Measurements from ENCODE around the gene PSMC5.
A peak's percentile ranks its signal among the peaks of the same experiment; 100 is the strongest.
"Not testable (repeated sequence)": the region's sequence is repeated elsewhere in the genome, so short reads cannot be mapped to it uniquely, and the experiment has no call there.

PSMC5 gene

DNA sequence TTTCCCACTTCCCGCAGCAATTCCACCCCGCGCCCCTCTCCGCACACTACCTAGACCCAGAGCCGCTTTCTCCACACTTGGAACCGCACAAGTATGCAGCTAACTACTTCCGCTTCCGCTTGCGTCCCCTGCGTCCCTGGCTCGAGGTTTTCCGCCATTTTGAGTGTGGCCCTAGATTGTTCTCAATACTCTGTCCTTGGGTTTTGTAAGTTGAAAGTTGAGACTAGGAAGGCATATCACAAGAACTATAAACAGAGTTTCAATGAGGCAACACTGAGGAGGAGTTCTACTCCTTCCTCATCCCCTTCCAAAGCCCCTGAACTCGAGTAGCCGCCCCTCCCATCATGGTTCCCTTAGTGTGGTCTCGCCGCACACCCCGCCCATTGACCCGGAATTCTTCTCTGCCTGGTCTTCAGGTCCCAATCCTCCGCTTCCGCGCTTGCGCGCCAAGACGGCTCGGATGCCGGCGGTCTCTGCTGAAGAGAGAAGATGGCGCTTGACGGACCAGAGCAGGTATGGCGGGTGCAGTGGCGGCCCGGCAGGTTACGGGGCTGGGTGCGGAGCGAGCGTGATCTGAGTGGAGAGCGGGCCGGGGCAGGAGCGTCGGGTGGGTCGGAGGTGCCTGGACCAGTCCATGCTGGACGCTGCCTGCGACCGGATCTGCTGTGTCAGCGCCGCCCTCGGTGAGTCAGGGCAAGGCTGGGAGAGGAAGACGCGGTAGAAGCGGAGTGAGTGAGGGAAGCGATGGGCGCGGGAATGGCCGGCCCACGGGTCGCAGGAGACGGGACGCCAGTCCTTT is at the start of gene PSMC5, which contains the start of gene FTSJ3:
Gene PSMC5, plus strand, starts transcription at position 430 of the 799 bp plus-strand sequence. Its CDS starts 60 bp downstream, at position 490.
Gene FTSJ3, minus strand, starts transcription at position 662 of the 799 bp plus-strand sequence. CDS start 761 bp downstream, outside the sequence.
- DNase-seq, result peak; percentile 77 to 98 (median 94)

DNA sequence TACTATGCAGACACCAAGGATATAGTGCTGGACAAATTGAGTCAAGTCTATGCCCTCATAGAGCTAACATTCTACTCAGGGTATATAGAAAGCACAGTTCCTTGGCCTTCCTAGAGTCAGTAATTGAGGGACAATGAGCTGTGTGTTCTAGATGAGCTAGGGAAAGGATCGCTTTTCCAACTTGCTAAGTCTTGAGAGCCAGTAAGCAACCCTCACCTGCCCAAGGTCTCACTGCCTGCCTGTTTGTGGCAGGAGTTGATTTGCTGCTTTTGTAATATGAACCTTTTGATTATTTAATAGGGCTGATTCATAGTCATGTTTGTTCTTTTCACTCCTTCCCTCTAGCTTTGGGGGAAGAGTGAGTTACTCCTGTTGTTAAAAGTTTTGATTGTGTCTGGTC is 46.7 kb upstream of the PSMC5 start:
- DNase-seq, result no peak

GRCh38 chr17:63780928-63781327 is 46.3 kb upstream of the PSMC5 start:
- no peak for DNase-seq

GRCh38 chr17:63783522-63783921 is 43.7 kb upstream of the PSMC5 start:
- DNase-seq, result no peak

- DNase-seq, result no peak
Measured at GRCh38 chr17:63785556-63785955, 41.7 kb upstream of the PSMC5 start.

DNA sequence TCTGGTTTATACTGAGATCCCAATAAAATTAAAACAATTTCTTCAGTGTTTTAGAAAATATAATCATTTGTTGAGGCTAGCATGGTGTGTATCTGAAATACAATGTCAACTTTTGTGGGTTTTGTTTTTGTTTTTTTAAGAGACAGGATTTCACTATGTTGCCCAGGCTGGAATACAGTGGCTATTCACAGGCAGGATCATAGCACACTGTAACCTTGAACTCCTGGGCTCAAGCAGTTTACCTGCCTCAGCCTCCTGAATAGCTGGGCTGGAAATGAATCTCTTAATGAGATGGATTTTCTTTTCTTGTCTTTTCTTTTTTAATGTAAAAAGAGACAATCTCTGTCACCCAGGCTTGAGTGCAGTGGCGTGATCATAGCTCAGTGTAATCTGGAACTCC is 41.1 kb upstream of the PSMC5 start:
- no peak for DNase-seq

DNA sequence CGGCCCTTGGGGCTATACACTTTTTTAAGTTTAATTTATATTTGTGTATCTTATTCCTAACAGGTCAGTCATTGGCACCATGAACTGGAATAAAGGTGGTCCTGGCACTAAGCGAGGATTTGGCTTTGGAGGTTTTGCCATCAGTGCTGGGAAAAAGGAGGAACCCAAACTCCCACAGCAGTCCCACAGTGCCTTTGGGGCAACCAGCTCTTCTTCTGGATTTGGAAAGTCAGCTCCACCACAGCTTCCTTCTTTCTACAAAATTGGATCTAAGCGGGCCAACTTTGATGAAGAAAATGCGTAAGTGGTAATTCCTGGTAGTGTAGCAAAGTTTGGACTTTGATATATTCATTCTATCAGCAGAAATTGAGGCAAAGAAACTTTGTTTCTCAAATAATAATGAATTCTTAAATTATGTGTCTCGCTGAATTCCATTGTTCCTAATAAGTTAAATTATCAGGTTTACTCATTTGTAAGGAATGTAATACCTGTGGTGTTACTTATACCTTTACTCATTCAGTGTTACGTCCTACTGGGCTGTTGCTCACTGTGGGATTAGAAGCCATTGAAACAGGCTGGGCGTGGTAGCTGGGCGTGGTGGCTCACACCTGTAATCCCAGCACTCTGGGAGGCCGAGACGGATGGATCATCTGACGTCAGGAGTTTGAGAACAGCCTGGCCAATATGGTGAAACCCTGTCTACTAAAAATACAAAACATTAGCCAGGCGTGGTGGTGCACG is 40.1 kb upstream of the PSMC5 start:
- no peak for DNase-seq

DNA sequence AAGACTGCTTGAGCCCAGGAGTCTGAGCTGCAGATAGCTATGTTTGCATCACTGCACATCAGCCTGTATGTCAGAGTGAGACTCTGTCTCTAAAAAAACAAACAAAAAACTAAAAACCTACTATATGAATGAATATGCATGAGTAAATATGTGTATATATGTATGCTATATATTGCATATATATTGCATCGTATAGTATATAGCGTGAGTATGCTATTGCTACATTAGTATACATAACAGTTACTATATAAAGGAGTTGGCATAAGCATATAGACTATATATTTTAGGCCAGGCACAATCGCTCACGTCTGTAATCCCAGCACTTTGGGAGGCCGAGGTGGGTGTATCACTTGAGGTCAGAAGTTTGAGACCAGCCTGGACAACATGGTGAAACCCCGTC is 37.2 kb upstream of the PSMC5 start:
- no peak for DNase-seq

DNA sequence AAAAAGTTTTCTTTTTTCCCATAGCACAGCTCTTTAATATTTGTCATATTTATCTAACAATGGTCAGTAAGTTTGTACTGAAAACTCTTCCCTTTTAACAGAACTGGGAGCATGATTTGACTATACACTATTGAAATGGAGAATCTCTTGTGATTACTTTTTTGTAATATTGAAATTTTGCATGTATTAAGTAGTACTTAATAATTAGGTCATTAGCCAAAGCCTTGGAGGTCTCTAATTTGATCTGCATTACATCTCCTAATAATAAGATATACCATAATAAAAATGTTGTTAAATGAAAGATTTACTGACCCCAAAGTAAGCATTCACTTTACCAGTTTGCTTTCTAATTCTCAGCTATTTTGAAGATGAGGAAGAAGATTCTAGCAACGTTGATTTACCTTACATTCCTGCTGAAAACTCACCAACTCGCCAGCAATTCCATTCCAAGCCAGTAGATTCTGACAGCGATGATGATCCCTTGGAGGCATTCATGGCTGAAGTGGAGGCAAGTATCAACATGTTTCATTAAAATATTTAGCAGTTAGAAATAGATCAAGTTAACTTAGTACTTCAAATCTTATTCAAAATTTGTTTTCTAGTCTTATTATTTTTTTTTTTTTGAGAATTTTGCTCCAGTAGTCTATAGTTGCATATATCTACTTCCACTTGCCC is 35.0 kb upstream of the PSMC5 start:
- no peak for DNase-seq

- DNase-seq, result not testable (repeated sequence)
Measured at GRCh38 chr17:63796375-63796774, 30.9 kb upstream of the PSMC5 start.

GRCh38 chr17:63798572-63799106 is 28.6 kb upstream of the PSMC5 start:
- no peak for DNase-seq

DNA sequence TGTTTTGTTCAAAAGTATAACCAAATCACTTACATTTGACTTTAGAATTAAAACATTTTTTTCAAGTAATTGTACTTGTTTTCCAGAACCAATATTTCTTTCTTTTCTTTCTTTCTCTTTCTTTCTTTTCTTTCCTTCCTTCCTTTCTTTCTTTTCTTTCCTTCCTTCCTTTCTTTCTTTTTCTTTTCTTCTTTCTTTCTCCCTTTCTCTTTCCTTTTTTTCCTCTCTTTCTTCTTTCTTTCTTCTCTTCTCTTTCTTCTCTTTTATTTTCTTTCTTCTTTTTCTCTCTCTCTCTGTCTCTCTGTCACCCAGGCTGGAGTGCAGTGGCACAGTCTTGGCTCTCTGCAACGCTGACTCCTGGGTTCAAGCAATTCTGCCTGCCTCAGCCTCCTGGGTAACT is 26.4 kb upstream of the PSMC5 start:
- no peak for DNase-seq

DNA sequence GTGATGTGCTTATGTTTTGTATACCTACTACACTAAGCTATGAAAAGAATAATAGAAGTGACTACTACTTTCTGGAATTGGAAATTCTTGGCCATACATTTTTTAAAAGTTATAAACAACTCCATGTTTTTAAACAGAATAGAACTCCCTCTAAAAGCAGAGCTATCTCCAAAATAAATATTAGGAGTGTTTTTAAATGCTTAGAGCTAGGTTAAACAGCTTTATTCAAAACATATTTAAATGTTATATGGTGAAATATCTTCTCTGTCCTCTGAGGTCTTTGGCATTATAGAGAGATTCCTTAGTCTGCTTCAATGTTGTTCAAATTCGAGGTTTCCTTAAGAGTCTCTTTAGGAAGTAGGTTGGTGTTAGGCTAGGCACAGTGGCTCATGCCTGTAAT is 22.9 kb upstream of the PSMC5 start:
- no peak for DNase-seq

GRCh38 chr17:63805591-63805990 is 21.6 kb upstream of the PSMC5 start:
- DNase-seq, result no peak

DNA sequence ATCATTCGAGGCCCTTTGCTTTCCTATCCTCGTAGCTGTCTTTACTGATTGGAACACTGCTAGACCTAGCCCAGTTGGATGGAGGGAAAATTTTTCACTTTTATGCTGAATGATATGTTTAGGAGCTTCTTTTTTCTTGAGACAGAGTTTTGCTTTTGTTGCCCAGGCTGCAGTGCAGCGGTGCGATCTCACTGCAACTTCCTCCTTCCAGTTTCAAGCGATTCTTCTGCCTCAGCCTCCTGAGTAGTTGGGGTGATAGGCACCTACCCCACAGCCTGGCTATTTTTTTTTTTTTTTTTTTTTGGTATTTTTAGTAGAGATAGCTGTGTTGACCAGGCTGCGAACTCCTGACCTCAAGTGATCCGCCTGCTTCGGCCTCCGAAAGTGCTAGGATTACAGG is 17.3 kb upstream of the PSMC5 start:
- no peak for DNase-seq

GRCh38 chr17:63816123-63816522 is 11.1 kb upstream of the PSMC5 start:
- no peak for DNase-seq

DNA sequence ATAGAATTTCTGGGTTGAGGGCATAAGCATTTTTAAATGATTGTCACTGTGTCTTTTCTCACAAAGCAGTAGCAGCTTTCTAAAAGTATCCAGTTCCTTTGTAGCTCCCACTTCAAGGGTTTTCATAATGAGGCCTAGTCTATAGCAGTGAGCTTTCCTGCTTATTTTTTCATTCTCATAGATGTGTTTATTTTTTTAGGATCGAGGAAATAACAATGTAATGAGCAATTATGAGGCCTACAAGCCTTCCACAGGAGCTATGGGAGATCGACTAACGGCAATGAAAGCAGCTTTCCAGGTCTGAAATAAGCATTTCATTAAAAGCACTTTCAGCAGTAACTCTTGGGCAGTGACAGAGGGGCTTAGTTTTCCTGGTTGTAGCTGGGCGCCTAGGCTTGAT is 10.6 kb upstream of the PSMC5 start:
- no peak for DNase-seq

GRCh38 chr17:63817736-63818385 is 9.4 kb upstream of the PSMC5 start:
- no peak for DNase-seq

DNA sequence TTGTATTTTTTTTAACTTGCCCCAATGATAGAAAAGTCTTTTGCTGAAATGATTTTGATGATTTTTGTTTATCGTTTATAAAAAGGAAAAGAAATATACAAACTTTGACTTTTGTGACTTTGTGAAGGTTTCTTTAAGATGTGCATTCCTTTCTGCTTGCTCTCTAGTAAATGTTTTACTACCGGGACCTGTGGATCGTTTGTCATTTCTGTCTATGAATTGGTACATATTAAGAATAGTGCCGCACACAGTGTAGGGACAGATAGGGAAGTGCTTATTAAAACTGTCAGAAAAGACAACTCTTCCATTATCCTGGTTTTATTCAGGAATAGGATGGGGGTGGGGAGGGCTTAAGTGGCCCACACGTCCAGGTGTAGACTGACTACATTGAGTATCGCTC is 8.1 kb upstream of the PSMC5 start:
- no peak for DNase-seq

GRCh38 chr17:63819585-63820537 is 7.4 kb upstream of the PSMC5 start:
- DNase-seq, result no peak

All from amygdala (tissue), 56 donors.